Measurements from ENCODE around the gene PDXK. TPM values are rescaled to one million over a fixed set of nuclear protein-coding genes. Genes with fewer than 3 reads are reported as not detected.

Gene PDXK
- total and polyA plus RNA-seq, 9 of the 15 experiments (the other 6 are each of a cell fraction or from before 2014, with no cell fraction given) = 5.6 to 162 (median 76.5) TPM

- TF ChIP-seq MYC (IDR thresholded peaks at IDR 0.05; ENCODE audit: low read depth, low read length) (peak; percentile 88), MYC (CRISPR knock-in tag; IDR thresholded peaks at IDR 0.05; ENCODE audit: borderline replicate concordance, low read depth) (no peak), TAL1 (IDR thresholded peaks at IDR 0.05) (no peak), ZNF12 (CRISPR knock-in tag; IDR thresholded peaks at IDR 0.05) (no peak), ZNF24 (IDR thresholded peaks at IDR 0.05) (peak; percentile 100), TEAD2 (tag; IDR thresholded peaks at IDR 0.05) (no peak), RAD21 (CRISPR knock-in tag; conservative IDR thresholded peaks at IDR 0.05 in 1 of 2, IDR thresholded peaks at IDR 0.05 in 1 of 2) (no peak), LCOR (CRISPR knock-in tag; IDR thresholded peaks at IDR 0.05) (no peak), NRF1 (conservative IDR thresholded peaks at IDR 0.05 in 1 of 2, IDR thresholded peaks at IDR 0.05 in 1 of 2) (peak; percentile 73 to 76), ZNF146 (CRISPR knock-in tag; IDR thresholded peaks at IDR 0.05; ENCODE audit: unreplicated experiment) (peak; percentile 7), RFX5 (IDR thresholded peaks at IDR 0.05; ENCODE audit: low read depth, low read length) (no peak), L3MBTL2 (IDR thresholded peaks at IDR 0.05) (peak; percentile 20), SMARCA5 (IDR thresholded peaks at IDR 0.05) (no peak), DDX20 (tag; IDR thresholded peaks at IDR 0.05; ENCODE audit: low read depth) (no peak), CBX5 (IDR thresholded peaks at IDR 0.05; ENCODE audit: borderline replicate concordance, low read depth) (0 out of 2 replicates have a peak, but pooled peaks have one; percentile 37), RHOXF2B (CRISPR knock-in tag; conservative IDR thresholded peaks at IDR 0.05) (no peak), ZNF184 (CRISPR knock-in tag; IDR thresholded peaks at IDR 0.05) (no peak), GATA2 (CRISPR knock-in tag; IDR thresholded peaks at IDR 0.05) (no peak), ZFPM2 (CRISPR knock-in tag; IDR thresholded peaks at IDR 0.05) (no peak), TOE1 (IDR thresholded peaks at IDR 0.05; ENCODE audit: borderline replicate concordance) (no peak), TOE1 (CRISPR knock-in tag; IDR thresholded peaks at IDR 0.05; ENCODE audit: borderline replicate concordance, low read depth) (no peak), MTA2 (IDR thresholded peaks at IDR 0.05; ENCODE audit: low read depth) (no peak), LEF1 (IDR thresholded peaks at IDR 0.05) (no peak), STAG1 (CRISPR knock-in tag; IDR thresholded peaks at IDR 0.05; ENCODE audit: borderline replicate concordance) (peak; percentile 54; the same call in 1 of the 2 replicates), KAT8 (IDR thresholded peaks at IDR 0.05; ENCODE audit: low read depth) (no peak)
Measured at GRCh38 chr21:43718872-43719747, at the start of gene PDXK (continued).

All from K562 (cell line).